Memory B cell (primary cell): Measurements from ENCODE around the gene GALNT8.
"Not testable (repeated sequence)": the region's sequence is repeated elsewhere in the genome, so short reads cannot be mapped to it uniquely, and the experiment has no call there.

Experiments used
- ATAC-seq: fragments of 150-1000 bp; cut with Tn5 transposase; 2 replicates; pipeline ENCODE4 v1.10.0; 2021; ENCODE audit warnings: low read depth, mild to moderate bottlenecking, moderate library complexity
- DNase-seq, 2 donors: peaks; one replicate each; pipeline ENCODE4 v3.0.0; 2022; ENCODE audit warnings: low spot score in 2 of 2
- H3K27ac Mint-ChIP-seq: one replicate; pipeline ENCODE4 v1.8.0; 2022; ENCODE audit warnings: mild to moderate bottlenecking, moderate library complexity, mixed read lengths
- H3K27me3 Mint-ChIP-seq: one replicate; pipeline ENCODE4 v1.8.0; 2022; ENCODE audit warnings: mixed read lengths
- H3K36me3 Mint-ChIP-seq: one replicate; pipeline ENCODE4 v1.8.0; 2022; ENCODE audit warnings: mild to moderate bottlenecking, mixed read lengths
- H3K4me1 Mint-ChIP-seq: one replicate; pipeline ENCODE4 v1.8.0; 2022; ENCODE audit warnings: mixed read lengths
- H3K4me3 Mint-ChIP-seq: one replicate; pipeline ENCODE4 v1.8.0; 2022; ENCODE audit warnings: mild to moderate bottlenecking, moderate library complexity, mixed read lengths
- H3K9me3 Mint-ChIP-seq: one replicate; pipeline ENCODE4 v1.8.0; 2022; ENCODE audit warnings: mixed read lengths

GALNT8 gene

DNA sequence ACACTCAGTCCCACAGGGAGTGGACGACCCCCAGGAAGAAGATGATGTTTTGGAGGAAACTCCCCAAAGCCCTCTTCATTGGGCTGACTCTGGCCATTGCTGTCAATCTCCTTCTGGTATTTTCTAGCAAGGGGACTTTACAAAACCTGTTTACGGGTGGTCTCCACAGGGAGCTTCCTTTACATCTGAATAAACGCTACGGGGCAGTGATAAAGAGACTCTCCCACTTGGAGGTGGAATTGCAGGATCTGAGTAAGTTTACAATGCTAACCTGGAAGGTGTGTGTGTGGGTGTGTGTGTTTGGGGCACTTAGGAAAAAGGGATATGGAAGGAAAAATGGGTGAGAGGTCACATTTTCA is 416 bp downstream of the GALNT8 start:
- H3K36me3 Mint-ChIP-seq: no peaks in the 10 kb centered on the region

DNA sequence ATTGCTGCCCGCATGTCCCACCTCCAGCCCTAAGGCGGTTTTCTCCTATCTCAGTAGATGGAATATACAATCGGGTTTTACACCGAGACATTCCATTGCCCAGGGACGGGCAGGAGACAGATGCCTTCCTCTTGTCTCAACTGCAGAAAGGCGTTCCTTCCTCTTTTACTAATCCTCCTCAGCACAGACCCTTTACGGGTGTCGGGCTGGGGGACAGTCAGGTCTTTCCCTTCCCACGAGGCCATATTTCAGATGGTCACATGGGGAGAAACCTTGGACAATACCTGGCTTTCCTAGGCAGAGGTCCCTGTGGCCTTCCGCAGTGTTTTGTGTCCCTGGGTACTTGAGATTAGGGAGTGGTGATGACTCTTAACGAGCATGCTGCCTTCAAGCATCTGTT is 1.4 kb downstream of the GALNT8 start:
- not testable (repeated sequence) for H3K9me3 Mint-ChIP-seq, H3K27ac Mint-ChIP-seq, H3K4me1 Mint-ChIP-seq, DNase-seq, H3K36me3 Mint-ChIP-seq, H3K4me3 Mint-ChIP-seq, ATAC-seq
- peaks cover 20% of the 10 kb centered on the region for H3K27me3 Mint-ChIP-seq

More for the DNA sequence above, 416 bp downstream of the GALNT8 start:
- H3K4me3 Mint-ChIP-seq: no peak overlapping the region
- H3K4me1 Mint-ChIP-seq: peaks cover 5% of the 10 kb centered on the region
- H3K9me3 Mint-ChIP-seq: no peaks in the 10 kb centered on the region
- no peak overlapping the region for H3K27ac Mint-ChIP-seq
- no peak for ATAC-seq
- peaks cover 20% of the 10 kb centered on the region for H3K27me3 Mint-ChIP-seq
- no peak for DNase-seq

DNA sequence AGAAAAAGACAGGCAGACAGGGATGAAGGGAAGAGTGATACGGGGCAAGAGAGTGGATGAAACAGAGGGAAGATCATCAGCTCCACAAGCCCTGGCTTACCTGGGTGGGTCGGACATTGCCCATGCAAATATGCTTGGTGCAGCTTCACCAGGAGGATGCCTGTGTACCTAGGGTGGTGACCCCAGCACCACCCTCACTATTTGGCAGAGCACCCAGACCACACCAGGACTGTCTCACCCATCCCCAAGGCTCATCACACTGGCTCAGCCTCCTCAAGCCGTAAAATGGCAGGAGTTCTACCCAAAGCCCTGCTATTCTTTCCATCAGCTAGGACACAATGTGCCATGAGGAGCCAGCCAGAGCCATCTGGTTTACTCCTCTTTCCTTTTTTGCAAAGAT is 3.0 kb downstream of the GALNT8 start:
- Mint-ChIP-seq H3K27me3 (peaks cover 20% of the 10 kb centered on the region), H3K27ac (no peak overlapping the region), H3K4me3 (no peak overlapping the region), H3K36me3 (no peaks in the 10 kb centered on the region), H3K4me1 (peaks cover 5% of the 10 kb centered on the region), H3K9me3 (no peaks in the 10 kb centered on the region)
- DNase-seq (no peak), ATAC-seq (no peak)

DNA sequence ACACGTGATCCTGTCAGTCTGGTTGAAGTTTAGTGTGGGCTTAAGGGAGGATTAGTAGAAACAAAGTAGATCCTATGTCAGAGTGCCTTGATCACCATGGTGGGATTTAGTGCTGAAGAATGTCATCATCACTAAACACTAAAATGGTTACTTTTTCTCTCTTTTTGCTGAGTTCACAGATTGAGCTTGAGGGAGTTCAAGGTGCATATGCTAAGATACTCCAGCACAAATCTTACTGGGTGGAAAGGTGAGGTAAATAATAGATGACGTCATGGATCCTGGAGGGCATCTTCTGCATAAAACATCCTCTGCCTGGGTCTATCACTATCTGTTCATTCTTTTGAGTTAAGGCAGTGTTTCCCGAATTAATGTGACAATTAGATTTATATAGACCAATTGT is 4.9 kb downstream of the GALNT8 start:
- no peak overlapping the region for H3K27ac Mint-ChIP-seq
- no peaks in the 10 kb centered on the region for H3K36me3 Mint-ChIP-seq
- H3K4me1 Mint-ChIP-seq: peaks cover 5% of the 10 kb centered on the region
- ATAC-seq (no peak), DNase-seq (no peak)
- peaks cover 13% of the 10 kb centered on the region for H3K27me3 Mint-ChIP-seq
- no peak overlapping the region for H3K4me3 Mint-ChIP-seq
- no peaks in the 10 kb centered on the region for H3K9me3 Mint-ChIP-seq

DNA sequence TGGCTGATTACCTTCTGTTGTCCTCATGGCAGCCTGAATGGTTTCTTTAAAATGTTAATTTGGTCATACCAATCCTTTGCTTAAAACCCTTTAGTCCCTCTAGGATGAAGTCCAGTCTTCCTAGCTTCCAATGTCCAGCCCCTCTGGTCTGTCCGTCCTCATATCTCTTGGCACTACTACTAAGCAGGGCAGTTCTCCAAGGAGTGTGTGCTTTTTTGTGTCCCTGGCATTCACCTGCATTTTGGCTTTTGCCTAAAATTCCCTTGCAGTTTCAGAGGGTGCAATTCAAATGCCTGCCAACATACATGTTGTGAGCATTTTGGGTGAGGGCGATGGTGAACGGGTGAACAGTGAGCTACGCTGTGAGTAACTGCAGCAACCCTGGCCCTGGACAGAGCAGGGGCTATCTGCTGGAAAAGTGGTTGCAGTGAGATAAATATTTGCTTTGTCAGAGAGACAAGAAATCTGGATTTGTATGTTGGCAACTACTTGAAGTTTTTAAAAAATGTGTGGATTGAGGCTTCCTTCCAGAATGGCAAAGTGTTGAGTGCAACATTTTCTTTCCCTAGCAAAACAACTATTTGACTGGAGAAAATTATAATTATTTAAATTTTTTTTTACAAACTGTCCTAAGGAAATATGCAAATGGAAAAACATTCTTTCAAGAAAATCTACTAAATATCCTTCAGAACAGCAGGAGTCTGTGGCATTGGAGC is 14.6 kb downstream of the GALNT8 start:
- ATAC-seq: no peak
- no peak for DNase-seq
- H3K36me3 Mint-ChIP-seq: no peaks in the 10 kb centered on the region
- peaks cover 7% of the 10 kb centered on the region for H3K4me1 Mint-ChIP-seq
- no peaks in the 10 kb centered on the region for H3K9me3 Mint-ChIP-seq
- no peak overlapping the region for H3K4me3 Mint-ChIP-seq
- peaks cover 23% of the 10 kb centered on the region for H3K27me3 Mint-ChIP-seq
- no peak overlapping the region for H3K27ac Mint-ChIP-seq

DNA sequence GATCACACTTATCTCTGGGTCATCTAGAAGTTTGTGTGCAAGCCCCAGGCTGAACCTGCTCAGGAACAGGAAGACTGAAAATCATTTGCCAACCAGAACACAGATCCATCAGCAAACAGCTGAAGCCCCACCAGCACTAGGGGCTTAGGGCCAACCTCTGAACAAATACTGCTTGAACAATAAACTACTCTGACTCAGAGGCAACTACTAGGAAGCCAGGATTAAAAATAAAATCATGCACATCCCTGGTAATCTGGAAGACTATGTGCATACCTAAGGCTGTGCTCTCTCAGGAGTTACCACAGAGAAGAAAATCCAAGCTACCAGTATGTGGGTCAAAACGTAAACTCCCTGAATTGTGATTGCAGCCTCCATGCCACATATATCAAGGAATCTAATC is 15.9 kb downstream of the GALNT8 start:
- peaks cover 7% of the 10 kb centered on the region for H3K4me1 Mint-ChIP-seq
- no peaks in the 10 kb centered on the region for H3K36me3 Mint-ChIP-seq
- H3K27me3 Mint-ChIP-seq: peaks cover 26% of the 10 kb centered on the region
- no peak overlapping the region for H3K4me3 Mint-ChIP-seq
- ATAC-seq (no peak), DNase-seq (no peak)
- no peak overlapping the region for H3K27ac Mint-ChIP-seq
- H3K9me3 Mint-ChIP-seq: no peaks in the 10 kb centered on the region

DNA sequence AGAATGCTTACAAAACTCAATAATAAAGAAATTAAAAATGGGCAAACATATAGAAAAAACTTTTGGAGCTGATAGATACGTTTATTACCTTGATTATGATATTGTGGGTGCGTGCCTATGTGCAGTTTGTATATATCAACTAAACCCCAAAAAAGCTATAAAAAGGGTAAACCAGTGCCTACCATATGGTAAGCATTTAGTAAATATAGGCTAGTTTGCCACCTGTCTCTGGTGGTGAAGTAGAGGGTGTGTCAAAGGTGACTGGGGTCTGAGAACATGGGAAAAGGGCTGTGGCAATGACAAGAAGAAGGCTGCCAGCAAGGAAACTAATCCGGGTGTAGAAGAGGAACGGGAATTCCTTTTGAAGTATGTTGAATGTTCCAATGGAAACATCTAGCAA is 18.3 kb downstream of the GALNT8 start:
- no peak overlapping the region for H3K4me3 Mint-ChIP-seq
- H3K36me3 Mint-ChIP-seq: no peaks in the 10 kb centered on the region
- H3K27me3 Mint-ChIP-seq: peaks cover 34% of the 10 kb centered on the region
- no peak overlapping the region for H3K27ac Mint-ChIP-seq
- peaks cover 7% of the 10 kb centered on the region for H3K4me1 Mint-ChIP-seq
- no peaks in the 10 kb centered on the region for H3K9me3 Mint-ChIP-seq
- ATAC-seq: no peak
- DNase-seq: no peak

DNA sequence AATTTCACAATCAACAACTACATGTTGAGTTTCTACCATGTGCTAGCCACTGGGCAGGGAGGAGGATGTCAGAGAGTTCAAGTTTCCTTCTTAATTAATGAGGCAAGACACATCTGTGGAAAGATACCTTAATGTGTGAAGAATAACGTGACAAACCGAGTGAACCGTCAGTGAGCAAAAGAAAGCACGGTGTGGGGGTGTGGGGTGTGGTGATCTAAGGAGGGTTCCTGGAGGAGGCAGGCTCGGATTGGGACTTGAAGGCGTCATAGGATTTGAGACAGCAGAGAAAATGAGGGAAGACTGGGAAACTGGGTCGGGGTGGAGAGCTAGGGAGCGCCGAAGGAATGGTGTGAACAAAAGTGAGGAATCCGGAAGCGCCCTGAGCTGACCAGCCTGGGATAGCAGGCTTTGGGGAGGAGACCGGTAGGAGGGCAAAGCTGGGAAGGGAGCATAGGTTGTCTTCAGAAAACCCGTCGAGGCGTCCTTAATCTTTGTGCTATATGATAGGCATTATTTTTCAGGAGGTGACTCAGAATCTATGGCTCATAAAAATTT is 22.3 kb downstream of the GALNT8 start:
- ATAC-seq (no peak), DNase-seq (no peak)
- no peak overlapping the region for H3K4me3 Mint-ChIP-seq
- H3K27ac Mint-ChIP-seq: no peak overlapping the region
- no peaks in the 10 kb centered on the region for H3K36me3 Mint-ChIP-seq
- peaks cover under 1% of the 10 kb centered on the region for H3K4me1 Mint-ChIP-seq
- H3K9me3 Mint-ChIP-seq: no peaks in the 10 kb centered on the region
- H3K27me3 Mint-ChIP-seq: peaks cover 24% of the 10 kb centered on the region

DNA sequence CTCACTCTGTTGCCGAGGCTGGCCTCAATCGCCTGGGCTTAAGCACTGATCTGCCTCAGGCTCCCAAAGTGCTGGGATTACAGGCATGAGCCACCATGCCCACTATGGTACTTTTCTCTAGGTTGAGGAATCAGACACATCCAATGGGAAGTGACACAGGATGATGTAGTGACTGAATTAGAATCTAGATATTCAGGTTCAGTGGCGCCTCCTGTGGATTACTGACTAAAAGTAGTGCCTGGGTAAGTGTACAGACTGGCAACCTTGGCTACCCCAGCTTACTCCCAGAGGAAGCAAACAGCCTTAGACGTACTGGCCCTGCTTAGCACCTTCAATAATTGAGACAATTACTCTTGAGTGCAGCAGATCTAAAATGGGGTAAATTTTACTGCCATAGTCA is 22.8 kb downstream of the GALNT8 start:
- Mint-ChIP-seq H3K27me3 (peaks cover 23% of the 10 kb centered on the region), H3K4me1 (no peaks in the 10 kb centered on the region), H3K9me3 (no peaks in the 10 kb centered on the region), H3K27ac (no peak overlapping the region), H3K4me3 (no peak overlapping the region), H3K36me3 (no peaks in the 10 kb centered on the region)
- ATAC-seq (no peak), DNase-seq (no peak)

DNA sequence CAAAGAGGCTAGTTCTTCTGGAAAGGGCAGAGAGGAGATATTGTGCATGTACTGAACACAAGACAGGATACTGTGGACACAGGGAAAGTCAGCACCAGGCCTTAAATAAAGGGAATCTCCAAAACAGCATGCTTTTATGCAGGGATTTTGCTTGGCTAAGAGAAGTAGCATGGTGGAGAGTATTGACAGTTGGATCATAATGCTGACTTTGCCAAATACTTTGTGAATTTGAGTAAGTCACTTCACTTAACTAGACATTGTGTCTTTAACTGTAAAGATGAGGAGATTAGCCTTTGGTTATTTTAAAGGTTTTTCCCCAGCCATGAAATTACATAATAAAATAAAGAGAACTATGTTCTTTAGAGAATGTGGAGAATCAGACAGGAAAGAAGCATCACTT is 24.5 kb downstream of the GALNT8 start:
- H3K27me3 Mint-ChIP-seq: peaks cover 16% of the 10 kb centered on the region
- no peak overlapping the region for H3K27ac Mint-ChIP-seq

DNA sequence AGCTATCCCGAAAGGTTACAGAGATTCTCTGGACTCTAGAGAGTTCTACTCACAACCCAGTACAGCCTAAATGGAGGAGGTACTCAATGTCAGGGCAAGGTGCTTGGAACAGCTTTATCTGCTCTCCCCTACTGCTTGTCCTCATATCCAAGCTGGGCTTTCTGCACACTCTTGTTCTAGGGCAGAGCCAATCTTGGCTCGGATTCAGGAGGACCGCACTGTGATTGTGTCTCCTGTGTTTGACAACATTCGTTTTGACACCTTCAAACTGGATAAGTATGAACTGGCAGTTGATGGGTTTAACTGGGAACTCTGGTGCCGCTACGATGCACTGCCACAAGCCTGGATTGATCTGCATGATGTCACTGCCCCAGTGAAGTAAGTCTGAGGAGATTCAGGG is 25.0 kb downstream of the GALNT8 start:
- no peak for ATAC-seq

More for the DNA sequence above, 24.5 kb downstream of the GALNT8 start:
- no peaks in the 10 kb centered on the region for H3K36me3 Mint-ChIP-seq
- no peak overlapping the region for H3K4me3 Mint-ChIP-seq
- no peaks in the 10 kb centered on the region for H3K9me3 Mint-ChIP-seq
- DNase-seq (no peak), ATAC-seq (no peak)
- H3K4me1 Mint-ChIP-seq: no peaks in the 10 kb centered on the region

DNA sequence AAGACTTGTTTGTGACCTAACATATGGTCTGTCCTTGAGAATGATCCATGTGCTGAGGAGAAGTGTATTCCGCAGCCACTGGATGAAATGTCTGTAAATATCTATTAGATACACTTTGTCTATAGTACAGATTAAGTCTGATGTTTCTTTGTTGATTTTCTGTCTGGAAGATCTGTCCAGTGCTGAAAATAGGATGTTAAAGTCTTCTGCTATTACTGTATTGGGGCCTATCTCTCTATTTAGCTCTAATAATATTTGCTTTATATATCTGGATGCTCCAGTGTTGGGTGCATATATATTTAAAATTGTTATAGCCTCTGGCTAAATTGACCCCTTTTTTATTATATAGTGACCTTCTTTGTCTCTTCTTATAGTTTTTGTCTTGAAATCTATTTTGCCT is 31.5 kb downstream of the GALNT8 start:
- not testable (repeated sequence) for H3K9me3 Mint-ChIP-seq, H3K36me3 Mint-ChIP-seq, DNase-seq, H3K27ac Mint-ChIP-seq, ATAC-seq, H3K4me3 Mint-ChIP-seq, H3K27me3 Mint-ChIP-seq, H3K4me1 Mint-ChIP-seq

More for the DNA sequence above, 25.0 kb downstream of the GALNT8 start:
- Mint-ChIP-seq H3K9me3 (no peaks in the 10 kb centered on the region), H3K4me1 (no peaks in the 10 kb centered on the region), H3K27ac (no peak overlapping the region), H3K27me3 (peaks cover 13% of the 10 kb centered on the region), H3K4me3 (no peak overlapping the region), H3K36me3 (no peaks in the 10 kb centered on the region)
- no peak for DNase-seq

DNA sequence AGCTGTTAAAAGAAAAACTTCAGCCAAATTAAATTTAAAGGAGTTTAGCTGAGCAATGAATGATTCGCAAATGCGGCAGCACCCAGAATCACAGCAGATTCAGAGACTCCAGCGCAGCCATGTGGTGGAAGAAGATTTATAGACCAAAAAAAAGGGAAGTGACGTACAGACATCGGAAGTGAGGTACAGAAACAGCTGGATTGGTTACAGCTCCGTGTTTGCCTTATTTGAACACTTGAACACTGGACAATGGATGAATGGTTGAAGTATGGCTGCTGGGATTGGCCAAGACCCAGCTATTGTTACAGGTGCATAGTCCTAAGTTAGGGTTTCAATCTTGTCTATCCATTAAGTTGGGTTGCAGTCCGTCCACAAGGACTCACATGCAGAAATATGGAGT is 42.6 kb downstream of the GALNT8 start:
- no peaks in the 10 kb centered on the region for H3K4me1 Mint-ChIP-seq
- H3K36me3 Mint-ChIP-seq: no peaks in the 10 kb centered on the region
- no peak overlapping the region for H3K27ac Mint-ChIP-seq
- no peaks in the 10 kb centered on the region for H3K9me3 Mint-ChIP-seq
- H3K4me3 Mint-ChIP-seq: no peak overlapping the region
- H3K27me3 Mint-ChIP-seq: peaks cover 3% of the 10 kb centered on the region
- DNase-seq (no peak), ATAC-seq (no peak)

DNA sequence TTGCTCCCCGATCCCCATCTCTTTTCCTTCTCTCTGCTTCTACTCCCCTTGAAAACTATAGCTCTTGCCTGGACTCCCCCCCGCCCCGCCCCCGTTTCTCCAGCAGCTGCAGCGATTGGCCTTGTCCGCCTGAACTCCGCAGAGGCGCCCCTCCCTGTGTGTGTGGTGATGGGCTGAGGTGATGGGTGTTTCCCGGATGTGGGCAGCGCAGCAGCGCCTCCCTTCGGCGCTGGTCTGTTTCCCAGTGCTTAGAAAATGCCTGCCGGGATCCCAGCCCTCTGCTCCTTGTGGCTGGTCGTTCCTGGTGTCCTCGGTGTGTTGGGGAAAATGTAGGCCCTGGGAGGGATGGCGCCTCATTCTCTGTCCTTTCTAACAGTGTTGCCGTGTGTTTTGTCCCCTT is 43.3 kb downstream of the GALNT8 start:
- Mint-ChIP-seq H3K36me3 (no peaks in the 10 kb centered on the region), H3K4me3 (no peak overlapping the region), H3K9me3 (no peaks in the 10 kb centered on the region), H3K4me1 (no peaks in the 10 kb centered on the region), H3K27ac (peak overlapping the region; percentile 9), H3K27me3 (peaks cover 1% of the 10 kb centered on the region)
- no peak for DNase-seq
- no peak for ATAC-seq

DNA sequence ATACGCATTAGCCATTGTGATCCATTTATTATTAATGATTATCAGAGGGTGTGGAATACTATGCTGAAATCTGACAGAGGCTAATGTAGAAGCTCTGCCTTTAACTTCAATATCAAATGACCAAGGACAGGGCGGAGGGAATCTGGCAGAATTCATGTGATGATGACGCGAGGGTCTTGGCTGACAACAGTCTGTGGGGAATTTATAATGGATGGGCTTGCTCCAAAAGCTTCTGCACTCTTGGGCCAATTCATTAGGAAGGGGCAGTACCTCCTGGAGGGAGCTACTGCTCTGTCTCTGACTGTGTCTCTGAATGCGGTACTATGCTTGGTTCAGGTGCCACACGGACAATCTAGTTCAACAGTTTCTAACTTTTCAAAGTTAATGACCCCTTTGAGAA is 46.2 kb downstream of the GALNT8 start:
- Mint-ChIP-seq H3K27ac (no peak overlapping the region), H3K27me3 (peaks cover 11% of the 10 kb centered on the region), H3K4me1 (no peaks in the 10 kb centered on the region), H3K9me3 (no peaks in the 10 kb centered on the region), H3K36me3 (no peaks in the 10 kb centered on the region), H3K4me3 (no peak overlapping the region)
- ATAC-seq: no peak
- no peak for DNase-seq
